HepG2 (cell line): ENCODE results near the gene ART5. TPM values are rescaled to one million over a fixed set of nuclear protein-coding genes. Genes with fewer than 3 reads are reported as not detected.

Experiments
- ATAC-seq: fragments of 200-7000 bp; cut with Tn5 transposase; 3 replicates; pipeline ENCODE4 v1.9.1; 2020; ENCODE audit warnings: mild to moderate bottlenecking, moderate library complexity
- BruUV-seq: library from RNA; stranded (reverse); fragments of 400-500 nt; replicated peaks from 2 replicates; lab custom pipeline; 2021; lab: Mats Ljungman, UMichigan
- CTCF ChIA-PET: fragments of 300-600 bp; formaldehyde crosslinking; extraction: SDS; loops from one replicate; lab custom pipeline; 2021; ENCODE audit warnings: low total read pairs, inconsistent platforms, low intra/inter-chr PET ratio; lab: Yijun Ruan, JAX
- POLR2A ChIA-PET: fragments of 350-600 bp; sonication (Branson Sonifier 250); formaldehyde crosslinking; loops from one replicate; lab custom pipeline; 2020; ENCODE audit warnings: antibody characterized with exemption, inconsistent platforms; lab: Yijun Ruan, JAX
- DNase-seq: peaks from one replicate; pipeline ENCODE4 v3.0.0-alpha.2; 2015; ENCODE audit warnings: low spot score
- FAIRE-seq: peaks from 3 replicates; lab custom pipeline; 2011; peaks lifted over from hg19 to GRCh38; lab: Jason Lieb, UNC
- H2AFZ ChIP-seq: one replicate; pipeline ENCODE4 v1.6.1; 2011; ENCODE audit warnings: low read length, inconsistent platforms
- H3K27ac ChIP-seq: fragments of 300-600 bp; 3 replicates; pipeline ENCODE4 v1.8.0; 2011; ENCODE audit warnings: mixed run types, mild to moderate bottlenecking, mixed read lengths, low read length, inconsistent platforms; ENCODE audit not compliant: insufficient read depth; ENCODE audit errors: extremely low read length
- H3K27me3 ChIP-seq, 2 experiments: fragments of 200-600 bp in 1 of 2; 2 replicates in 1 of 2; 3 replicates in 1 of 2; pipeline versions ENCODE4 v1.6.0 to v1.8.0; 2011; ENCODE audit warnings: low read length in 2 of 2, mild to moderate bottlenecking in 2 of 2, moderate library complexity in 2 of 2, inconsistent platforms in 1 of 2; ENCODE audit not compliant: insufficient read depth in 2 of 2, control insufficient read depth in 1 of 2
- H3K36me3 ChIP-seq, 2 experiments: fragments of 200-600 bp in 1 of 2; replicated peaks in 1 of 2; 2 replicates in 1 of 2; 3 replicates in 1 of 2; pipeline versions ENCODE4 v1.5.1 to v1.8.0; 2011; ENCODE audit warnings: low read length in 2 of 2, inconsistent platforms in 1 of 2; ENCODE audit not compliant: insufficient read depth in 2 of 2, control insufficient read depth in 1 of 2
- H3K4me1 ChIP-seq: 2 replicates; pipeline ENCODE4 v1.5.1; 2012; ENCODE audit warnings: low read length, inconsistent platforms; ENCODE audit not compliant: insufficient read depth
- H3K4me2 ChIP-seq: 2 replicates; pipeline ENCODE4 v1.6.0; 2011; ENCODE audit warnings: low read depth, low read length, inconsistent platforms
- H3K4me3 ChIP-seq, 3 experiments: fragments of 200-600 bp in 1 of 3; sonication (generic), shearing (Covaris generic) in 1 of 3; replicated peaks in 1 of 3; 2 replicates each; pipeline ENCODE4 v1.5.1; 2011 to 2016; ENCODE audit warnings: low read length in 3 of 3, inconsistent platforms in 2 of 3, low read depth in 2 of 3, mild to moderate bottlenecking in 2 of 3, control low read depth in 1 of 3, mixed read lengths in 1 of 3; ENCODE audit not compliant: insufficient read depth in 1 of 3
- H3K79me2 ChIP-seq: one replicate; pipeline ENCODE4 v1.6.1; 2011; ENCODE audit warnings: low read length, inconsistent platforms; ENCODE audit not compliant: insufficient read depth
- H3K9ac ChIP-seq: 2 replicates; pipeline ENCODE4 v1.6.0; 2011; ENCODE audit warnings: mild to moderate bottlenecking, low read depth, low read length, inconsistent platforms; ENCODE audit not compliant: insufficient read depth
- H3K9me3 ChIP-seq: 2 replicates; pipeline ENCODE4 v1.5.1; 2012; ENCODE audit warnings: mild to moderate bottlenecking, low read length
- H4K20me1 ChIP-seq: 2 replicates; pipeline ENCODE4 v1.6.0; 2011; ENCODE audit warnings: inconsistent platforms, mild to moderate bottlenecking, low read length, moderate library complexity; ENCODE audit not compliant: insufficient read depth
- ARID3A ChIP-seq: IDR thresholded peaks from 2 replicates; pipeline ENCODE4 v1.6.1; 2012; ENCODE audit warnings: low read depth, low read length, improper control_type of control experiment
- CCAR2 ChIP-seq: fragments of 200-400 bp; formaldehyde crosslinking; optimal IDR thresholded peaks from 2 replicates; pipeline ENCODE3; 2018; ENCODE audit warnings: low read depth, mild to moderate bottlenecking, low read length, moderate library complexity
- FLYWCH1 ChIP-seq: sonication (generic); formaldehyde crosslinking; IDR thresholded peaks from 2 replicates; pipeline ENCODE4 v1.8.1; 2023; ENCODE audit warnings: mild to moderate bottlenecking, missing genetic modification reagents
- FOXO1 ChIP-seq: sonication (generic); formaldehyde crosslinking; IDR thresholded peaks from 2 replicates; pipeline ENCODE4 v1.4.0; 2020; ENCODE audit warnings: missing genetic modification reagents
- MIER2 ChIP-seq: IDR thresholded peaks from 2 replicates; pipeline ENCODE4 v1.6.1; 2016; ENCODE audit warnings: missing biosample characterization, missing genetic modification reagents
- THAP9 ChIP-seq: sonication (generic); formaldehyde crosslinking; IDR thresholded peaks from 2 replicates; pipeline ENCODE4; 2020; ENCODE audit warnings: missing genetic modification reagents, mild to moderate bottlenecking, borderline replicate concordance
- YEATS4 ChIP-seq: sonication (generic); formaldehyde crosslinking; IDR thresholded peaks from 2 replicates; pipeline ENCODE4 v1.4.0; 2020; ENCODE audit warnings: missing genetic modification reagents, borderline replicate concordance
- ZBTB1 ChIP-seq: sonication (generic); formaldehyde crosslinking; IDR thresholded peaks from 2 replicates; pipeline ENCODE4 v1.4.0; 2020; ENCODE audit warnings: missing genetic modification reagents, borderline replicate concordance
- ZIK1 ChIP-seq: sonication (generic); formaldehyde crosslinking; IDR thresholded peaks from 2 replicates; pipeline ENCODE4 v1.5.0; 2020; ENCODE audit warnings: mild to moderate bottlenecking, low read depth, missing genetic modification reagents, borderline replicate concordance
- WGBS: methylation state at CpG from one replicate; pipeline ENCODE4 v1.1.6; 2017; ENCODE audit warnings: low lambda C conversion rate; 5-methylcytosine and 5-hydroxymethylcytosine counted together
- in situ Hi-C: cut with HindIII; loops from 2 replicates; pipeline ENCODE4 v1.10.0; 2017; ENCODE audit warnings: low pct_unique_long_range_greater_than_20kb; ENCODE audit not compliant: extremely low pct_ligation_motif_present
- intact Hi-C: fragments of 100-400 bp; cut with micrococcal nuclease; formaldehyde crosslinking; loops from one replicate; pipeline ENCODE4 v1.10.0; 2022; ENCODE audit not compliant: unreplicated experiment
- polyA plus RNA-seq, 8 experiments: library from polyadenylated mRNA; depleted of rRNA in 3 of 8; stranded (reverse) in 7 of 8; unstranded in 1 of 8; fragments of >200 nt; fragmentation: Illumina TruSeq in 4 of 8; extraction: Trizol in 4 of 8; gene quantifications; 2 replicates each; pipeline versions ENCODE4 v1.2.1 to v1.2.3, GENCODE V29; 2011 to 2016; ENCODE audit warnings: low read depth in 4 of 8, missing spikeins in 1 of 8, mixed read lengths in 1 of 8; ENCODE audit not compliant: insufficient read depth in 1 of 8
- total RNA-seq, 5 experiments: library from RNA; depleted of rRNA; stranded (reverse); fragments of >200 nt; fragmentation: Illumina TruSeq; extraction: Trizol; gene quantifications; 2 replicates each; pipeline ENCODE4 v1.2.3, GENCODE V29; 2016; ENCODE audit warnings: low read depth in 1 of 5
- TF ChIP-seq, protein P1 (sequence below): IDR thresholded peaks from 2 replicates; pipeline ENCODE4 v1.6.1; 2018; ENCODE audit warnings: missing genetic modification reagents
- TF ChIP-seq, protein P2 (sequence below): sonication (generic); formaldehyde crosslinking; IDR thresholded peaks from 2 replicates; pipeline ENCODE4 v1.4.0; 2020; ENCODE audit warnings: missing genetic modification reagents; ENCODE audit errors: not compliant biosample characterization
- TF ChIP-seq, protein P3 (sequence below): IDR thresholded peaks from 2 replicates; pipeline ENCODE4 v1.6.1; 2012; ENCODE audit warnings: low read length, improper control_type of control experiment

ART5 gene
- total and polyA plus RNA-seq, 2 of the 13 experiments (the other 11 are each of a cell fraction or from before 2014, with no cell fraction given): 0.55 to 0.93 TPM

- Histone ChIP-seq H3K4me3 (no peak overlapping the region), H3K79me2 (no peaks in the 10 kb centered on the region), H3K4me1 (no peaks in the 10 kb centered on the region), H3K36me3 (no peaks in the 10 kb centered on the region), H3K27me3 (peaks cover 3 to 35% of the 10 kb centered on the region in 2 experiments; a peak in 4 of 5 replicates), H2AFZ (no peak overlapping the region), H3K4me2 (no peak overlapping the region), H4K20me1 (no peaks in the 10 kb centered on the region), H3K9me3 (no peaks in the 10 kb centered on the region), H3K27ac (no peak overlapping the region), H3K9ac (no peak overlapping the region)
- no TSS peak for BruUV-seq
- FAIRE-seq: no peak
- no peak for TF ChIP-seq MIER2 (CRISPR knock-in tag)
- no peak for TF ChIP-seq ARID3A
- TF ChIP-seq THAP9 (CRISPR knock-in tag): no peak
- no peak for TF ChIP-seq YEATS4 (CRISPR knock-in tag)
- TF ChIP-seq, protein P1, sequence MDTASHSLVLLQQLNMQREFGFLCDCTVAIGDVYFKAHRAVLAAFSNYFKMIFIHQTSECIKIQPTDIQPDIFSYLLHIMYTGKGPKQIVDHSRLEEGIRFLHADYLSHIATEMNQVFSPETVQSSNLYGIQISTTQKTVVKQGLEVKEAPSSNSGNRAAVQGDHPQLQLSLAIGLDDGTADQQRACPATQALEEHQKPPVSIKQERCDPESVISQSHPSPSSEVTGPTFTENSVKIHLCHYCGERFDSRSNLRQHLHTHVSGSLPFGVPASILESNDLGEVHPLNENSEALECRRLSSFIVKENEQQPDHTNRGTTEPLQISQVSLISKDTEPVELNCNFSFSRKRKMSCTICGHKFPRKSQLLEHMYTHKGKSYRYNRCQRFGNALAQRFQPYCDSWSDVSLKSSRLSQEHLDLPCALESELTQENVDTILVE (CRISPR knock-in tag): no peak
- no peak for TF ChIP-seq ZBTB1 (CRISPR knock-in tag)
- TF ChIP-seq, protein P2, sequence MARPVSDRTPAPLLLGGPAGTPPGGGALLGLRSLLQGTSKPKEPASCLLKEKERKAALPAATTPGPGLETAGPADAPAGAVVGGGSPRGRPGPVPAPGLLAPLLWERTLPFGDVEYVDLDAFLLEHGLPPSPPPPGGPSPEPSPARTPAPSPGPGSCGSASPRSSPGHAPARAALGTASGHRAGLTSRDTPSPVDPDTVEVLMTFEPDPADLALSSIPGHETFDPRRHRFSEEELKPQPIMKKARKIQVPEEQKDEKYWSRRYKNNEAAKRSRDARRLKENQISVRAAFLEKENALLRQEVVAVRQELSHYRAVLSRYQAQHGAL (CRISPR knock-in tag): no peak
- TF ChIP-seq FOXO1 (CRISPR knock-in tag): no peak
- TF ChIP-seq ZIK1 (CRISPR knock-in tag): no peak
- no peak for TF ChIP-seq CCAR2
- TF ChIP-seq, protein P3, sequence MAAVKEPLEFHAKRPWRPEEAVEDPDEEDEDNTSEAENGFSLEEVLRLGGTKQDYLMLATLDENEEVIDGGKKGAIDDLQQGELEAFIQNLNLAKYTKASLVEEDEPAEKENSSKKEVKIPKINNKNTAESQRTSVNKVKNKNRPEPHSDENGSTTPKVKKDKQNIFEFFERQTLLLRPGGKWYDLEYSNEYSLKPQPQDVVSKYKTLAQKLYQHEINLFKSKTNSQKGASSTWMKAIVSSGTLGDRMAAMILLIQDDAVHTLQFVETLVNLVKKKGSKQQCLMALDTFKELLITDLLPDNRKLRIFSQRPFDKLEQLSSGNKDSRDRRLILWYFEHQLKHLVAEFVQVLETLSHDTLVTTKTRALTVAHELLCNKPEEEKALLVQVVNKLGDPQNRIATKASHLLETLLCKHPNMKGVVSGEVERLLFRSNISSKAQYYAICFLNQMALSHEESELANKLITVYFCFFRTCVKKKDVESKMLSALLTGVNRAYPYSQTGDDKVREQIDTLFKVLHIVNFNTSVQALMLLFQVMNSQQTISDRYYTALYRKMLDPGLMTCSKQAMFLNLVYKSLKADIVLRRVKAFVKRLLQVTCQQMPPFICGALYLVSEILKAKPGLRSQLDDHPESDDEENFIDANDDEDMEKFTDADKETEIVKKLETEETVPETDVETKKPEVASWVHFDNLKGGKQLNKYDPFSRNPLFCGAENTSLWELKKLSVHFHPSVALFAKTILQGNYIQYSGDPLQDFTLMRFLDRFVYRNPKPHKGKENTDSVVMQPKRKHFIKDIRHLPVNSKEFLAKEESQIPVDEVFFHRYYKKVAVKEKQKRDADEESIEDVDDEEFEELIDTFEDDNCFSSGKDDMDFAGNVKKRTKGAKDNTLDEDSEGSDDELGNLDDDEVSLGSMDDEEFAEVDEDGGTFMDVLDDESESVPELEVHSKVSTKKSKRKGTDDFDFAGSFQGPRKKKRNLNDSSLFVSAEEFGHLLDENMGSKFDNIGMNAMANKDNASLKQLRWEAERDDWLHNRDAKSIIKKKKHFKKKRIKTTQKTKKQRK: no peak
- TF ChIP-seq FLYWCH1 (CRISPR knock-in tag): no peak
- in situ Hi-C loops: no loop called here
- intact Hi-C loops: no loop called here
- peak; percentile 26 for ATAC-seq
- ChIA-PET POLR2A (no interaction called here), CTCF (no interaction called here)
- 44% methylated on average over 14 of the region's 33 CpGs for WGBS
- no peak for DNase-seq
These were observed 18.1 kb upstream of the ART5 start for GRCh38 chr11:3659595-3660515.
